GM21390 (cell line): ENCODE results near the gene RAP1A.
"Not testable (repeated sequence)": the region's sequence is repeated elsewhere in the genome, so short reads cannot be mapped to it uniquely, and the experiment has no call there.

ENCODE experiments used
- ATAC-seq: cut with Tn5 transposase; IDR thresholded peaks from one replicate; pipeline ENCODE4 v1.9.1; 2021; ENCODE audit not compliant: unreplicated experiment

RAP1A gene

DNA sequence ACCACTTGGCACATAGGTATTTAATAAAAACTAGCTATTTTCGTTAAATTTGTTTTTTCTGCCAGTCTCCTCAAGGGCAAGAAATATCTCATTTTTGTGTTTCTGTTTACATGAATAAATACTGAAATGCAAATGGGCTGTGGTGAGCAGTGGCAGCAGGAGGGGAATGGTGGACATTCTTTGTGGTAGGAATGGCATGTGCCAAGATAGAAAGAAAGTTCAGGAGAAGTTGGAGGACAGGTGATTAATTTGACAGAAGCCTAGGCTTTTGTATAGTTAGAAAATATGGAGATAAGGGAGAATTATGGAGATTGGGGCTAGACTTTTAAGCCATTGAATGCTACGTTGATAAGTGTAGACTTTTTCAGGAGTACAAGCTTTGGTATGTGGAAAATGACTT lies 8.6 kb downstream of the RAP1A start:
- no peak for ATAC-seq

GRCh38 chr1:111629190-111629954 lies 9.8 kb downstream of the RAP1A start:
- ATAC-seq = no peak

- no peak for ATAC-seq
Observed at GRCh38 chr1:111630567-111630966, 11.0 kb downstream of the RAP1A start.

DNA sequence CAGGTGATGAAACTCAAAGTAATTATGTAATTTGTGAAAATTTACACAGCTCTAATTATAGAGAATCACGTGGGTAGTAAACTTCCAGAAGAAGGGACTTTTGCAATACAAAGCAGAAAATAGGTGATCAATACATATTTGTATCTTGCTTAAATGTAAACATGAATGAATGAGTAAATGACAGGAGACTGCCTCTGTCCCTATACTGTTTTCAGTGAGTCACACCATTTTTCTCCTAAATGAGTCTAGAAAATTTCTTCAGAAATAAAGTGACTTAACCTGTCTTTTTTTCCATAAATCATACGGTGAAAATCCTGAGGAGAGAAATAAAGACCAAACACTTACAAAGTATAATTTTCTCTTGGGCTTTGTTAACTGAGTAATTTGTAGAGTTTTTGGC lies 11.9 kb downstream of the RAP1A start:
- no peak for ATAC-seq

DNA sequence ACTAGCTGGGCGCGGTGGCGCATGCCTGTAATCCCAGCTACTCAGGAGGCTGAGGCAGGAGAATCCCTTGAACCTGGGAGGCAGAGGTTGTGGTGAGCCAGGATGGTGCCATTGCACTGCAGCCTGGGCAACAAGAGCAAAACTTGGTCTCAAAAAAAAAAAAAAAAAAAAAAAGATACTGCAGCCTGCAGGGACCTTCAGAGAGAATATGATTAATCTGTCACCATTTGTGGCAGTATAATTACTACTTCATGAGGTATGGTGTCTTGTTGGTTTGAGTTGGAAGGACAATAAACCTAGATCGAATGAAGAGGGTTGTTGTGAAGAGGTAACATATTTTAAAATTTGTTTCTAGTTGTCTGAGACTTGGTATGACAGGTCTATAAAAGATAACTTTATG lies 13.2 kb downstream of the RAP1A start:
- not testable (repeated sequence) for ATAC-seq

DNA sequence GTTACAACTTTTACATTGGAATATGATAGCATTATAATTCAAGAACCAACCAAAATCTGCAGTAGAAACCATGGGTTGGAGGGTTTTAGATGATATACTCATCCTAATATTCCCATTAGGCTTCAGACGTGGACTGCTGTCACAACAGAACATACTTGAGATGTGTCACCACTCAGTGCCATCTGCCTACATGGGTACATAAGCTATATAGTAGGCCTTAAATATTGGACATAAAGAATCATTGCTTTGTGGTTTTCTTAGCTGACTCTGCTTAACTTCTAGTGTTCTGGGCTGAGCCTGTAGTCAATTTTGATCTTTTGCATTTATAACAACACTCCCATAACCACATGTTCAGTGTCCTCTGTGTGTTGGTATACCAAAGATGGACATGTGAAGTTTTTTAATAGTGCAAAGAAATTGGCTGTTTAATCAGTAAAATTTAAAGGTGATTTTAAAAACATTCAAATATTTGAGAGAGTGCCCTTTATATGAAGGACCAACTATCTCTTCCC lies 14.2 kb downstream of the RAP1A start:
- no peak for ATAC-seq

DNA sequence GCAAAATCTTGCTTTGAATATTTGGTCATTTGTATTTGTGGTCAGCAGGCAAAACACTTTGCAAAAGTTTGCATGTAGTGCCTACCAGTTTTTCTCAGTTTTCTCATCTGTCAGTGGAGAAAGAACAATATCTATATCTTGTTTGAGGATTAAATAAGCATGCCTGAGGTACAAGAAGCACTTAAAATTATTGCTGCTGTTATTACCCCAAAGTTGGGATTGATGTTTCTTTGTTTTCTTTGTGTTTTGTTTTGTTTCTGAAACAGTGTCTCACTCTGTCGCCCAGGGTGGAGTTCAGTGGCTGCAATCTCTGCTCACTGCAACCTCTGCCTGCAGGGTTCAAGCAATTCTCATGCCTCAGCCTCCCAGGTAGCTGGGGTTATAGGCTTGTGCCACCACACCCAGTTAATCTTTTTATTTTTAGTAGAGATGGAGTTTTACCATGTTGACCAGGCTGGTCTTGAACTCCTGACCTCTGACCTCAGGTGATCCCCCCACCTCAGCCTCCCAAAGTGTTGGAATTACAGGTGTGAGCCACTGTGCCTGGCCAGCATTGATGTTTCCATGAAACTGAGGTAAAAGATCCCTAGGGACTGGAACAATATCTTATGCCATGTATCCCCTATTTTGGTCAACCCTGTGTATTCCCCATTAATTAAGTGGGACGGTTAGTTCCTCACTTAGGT lies 15.9 kb downstream of the RAP1A start:
- no peak for ATAC-seq

GRCh38 chr1:111638320-111638719 lies 18.7 kb downstream of the RAP1A start:
- ATAC-seq = no peak

DNA sequence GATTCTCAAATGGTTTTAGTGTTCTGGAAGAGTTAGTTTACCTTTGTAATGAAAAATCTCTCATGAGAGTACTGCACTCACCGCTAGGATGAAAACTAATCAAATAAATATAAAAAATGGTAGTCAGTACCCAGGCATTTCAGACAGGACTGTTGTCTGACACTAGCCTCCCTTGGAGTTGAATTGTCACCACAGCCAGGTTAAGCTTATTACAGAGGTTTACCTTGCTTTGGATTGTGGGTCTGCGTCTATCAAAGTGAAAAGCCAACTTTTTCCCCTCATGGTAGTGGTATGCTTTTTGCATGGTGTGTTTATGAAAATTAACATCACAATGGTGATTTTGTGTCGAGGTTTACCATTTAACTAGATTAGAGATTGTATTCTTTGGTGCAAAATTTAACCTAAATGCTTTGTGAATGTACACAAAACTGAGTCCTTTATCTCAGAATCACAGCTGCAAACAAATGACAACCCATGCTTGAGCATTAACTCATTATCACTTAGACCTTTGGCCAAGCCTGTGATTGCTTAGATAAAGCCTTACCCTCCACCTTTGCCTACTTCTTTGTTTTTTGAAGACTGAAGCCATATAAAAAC lies 20.1 kb downstream of the RAP1A start:
- ATAC-seq = no peak

DNA sequence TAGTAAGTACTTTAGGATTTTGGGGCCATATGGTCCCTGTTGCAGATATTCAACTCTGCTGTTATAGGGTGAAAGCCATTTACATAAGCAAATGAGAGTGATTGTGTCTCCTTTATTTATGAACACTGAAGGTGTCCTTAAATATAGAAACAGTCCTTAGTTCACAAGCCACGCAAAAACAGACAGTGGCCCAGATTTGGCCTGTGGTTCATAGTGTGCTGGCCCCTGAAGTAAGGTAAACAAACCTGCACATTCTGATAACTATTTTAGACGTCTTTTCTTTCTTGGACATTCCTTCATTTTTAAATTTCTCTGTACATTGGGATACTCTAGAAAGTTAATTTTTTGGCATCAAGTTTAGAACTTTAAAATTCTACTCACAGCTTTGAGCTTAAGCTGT lies 23.5 kb downstream of the RAP1A start:
- ATAC-seq = no peak

DNA sequence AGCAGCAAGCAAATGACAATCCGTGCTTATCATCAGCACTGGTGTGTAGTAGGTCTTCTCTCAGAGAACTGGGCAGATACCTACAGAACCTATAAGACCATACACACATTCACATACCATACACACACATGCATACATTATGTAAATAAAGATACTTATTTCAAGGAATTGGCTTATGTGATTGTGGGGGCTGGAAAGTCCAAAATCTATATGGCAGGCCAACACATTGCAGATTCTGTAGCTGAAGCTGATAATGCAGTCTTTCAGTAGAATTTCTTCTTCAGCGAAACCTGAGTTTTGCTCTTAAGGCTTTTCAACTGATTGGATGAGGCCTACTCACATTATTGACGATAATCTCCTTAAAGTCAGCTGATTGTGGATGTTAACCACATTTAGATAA lies 24.1 kb downstream of the RAP1A start:
- ATAC-seq = no peak

DNA sequence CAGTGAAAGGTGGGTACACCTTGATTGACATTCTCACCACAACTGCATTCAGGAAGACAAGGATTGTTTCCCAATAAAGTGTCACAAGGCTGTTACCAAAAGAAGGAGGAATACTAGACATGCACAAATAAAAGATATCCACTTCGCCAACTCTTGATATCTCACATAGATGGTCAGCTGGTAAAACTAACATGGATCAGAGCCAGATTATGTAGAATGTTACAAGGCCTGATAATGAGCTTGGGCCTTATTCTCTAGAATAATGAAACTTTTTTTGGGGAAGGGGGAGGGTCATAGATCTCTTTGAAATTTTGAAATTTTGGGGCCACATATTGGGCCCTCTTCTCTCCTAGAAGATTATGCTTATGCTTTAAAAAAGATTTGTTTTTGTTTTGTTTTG lies 24.9 kb downstream of the RAP1A start:
- ATAC-seq = no peak

- no peak for ATAC-seq
Observed at GRCh38 chr1:111647736-111648135, 28.1 kb downstream of the RAP1A start.

GRCh38 chr1:111648806-111649205 lies 29.2 kb downstream of the RAP1A start:
- no peak for ATAC-seq

DNA sequence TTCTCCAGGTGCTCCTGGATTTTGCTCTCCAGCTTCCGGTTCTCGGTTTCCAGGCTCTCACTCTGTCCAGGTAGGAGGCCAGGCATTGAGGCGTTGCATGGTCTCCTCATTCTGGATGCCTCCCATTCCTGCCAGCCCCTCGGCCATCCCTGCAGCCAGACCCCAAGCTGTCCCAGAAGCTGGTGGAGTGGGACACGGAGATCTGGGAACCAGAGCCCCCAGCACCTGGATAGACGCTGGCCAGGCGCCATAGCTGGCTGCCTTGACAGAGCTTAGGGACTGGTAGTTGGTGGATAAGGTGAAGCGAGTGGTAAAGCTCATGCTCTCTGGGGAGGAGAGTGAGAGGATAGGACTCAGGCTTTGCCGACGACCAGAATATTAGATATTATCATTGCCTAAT lies 29.6 kb downstream of the RAP1A start:
- no peak for ATAC-seq

- ATAC-seq = no peak
Observed at GRCh38 chr1:111649648-111650047, 30.1 kb downstream of the RAP1A start.

GRCh38 chr1:111653709-111654108 lies 34.1 kb downstream of the RAP1A start:
- no peak for ATAC-seq

- ATAC-seq = peak; percentile 83
Observed at GRCh38 chr1:111654839-111655238, 35.2 kb downstream of the RAP1A start.

GRCh38 chr1:111656086-111657017 lies 36.8 kb downstream of the RAP1A start:
- ATAC-seq = no peak

DNA sequence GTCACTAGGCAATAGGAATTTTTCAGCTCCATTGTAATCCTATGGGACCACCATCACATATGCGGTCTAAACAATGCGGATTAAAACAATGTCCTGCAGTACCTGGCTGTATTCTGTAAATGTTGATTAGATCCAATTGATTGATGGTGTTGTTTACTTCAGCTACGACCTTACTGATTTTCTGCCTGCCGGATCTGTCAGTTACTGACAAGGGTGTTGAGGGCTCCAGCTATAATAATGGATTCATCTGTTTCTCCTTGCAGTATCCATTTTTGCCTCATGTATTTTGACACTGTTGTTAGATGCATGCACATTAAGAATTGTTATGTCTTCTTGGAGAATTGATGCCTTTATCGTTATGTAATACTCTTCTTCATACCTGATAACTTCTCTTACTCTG lies 39.0 kb downstream of the RAP1A start:
- no peak for ATAC-seq
